PC-3 (cell line): ENCODE results near the gene KLHL15. TPM values are rescaled to one million over a fixed set of nuclear protein-coding genes. Genes with fewer than 3 reads are reported as not detected.
"Not testable (repeated sequence)": the region's sequence is repeated elsewhere in the genome, so short reads cannot be mapped to it uniquely, and the experiment has no call there.

ENCODE experiments used
- ATAC-seq: fragments of 200-7000 bp; cut with Tn5 transposase; 2 replicates; pipeline ENCODE4 v1.9.1; 2020; ENCODE audit warnings: mild to moderate bottlenecking, moderate library complexity
- BruUV-seq: library from RNA; stranded (reverse); fragments of 400-500 nt; replicated peaks from 2 replicates; lab custom pipeline; 2021; lab: Mats Ljungman, UMichigan
- CTCF ChIA-PET: fragments of 300-600 bp; sonication (Branson Sonifier 250); formaldehyde crosslinking; loops from one replicate; lab custom pipeline; 2022; ENCODE audit warnings: antibody characterized with exemption; lab: Charles Lee
- POLR2A ChIA-PET: fragments of 300-600 bp; sonication (Branson Sonifier 250); formaldehyde crosslinking; loops from one replicate; lab custom pipeline; 2022; ENCODE audit warnings: antibody characterized with exemption; ENCODE audit not compliant: unreplicated experiment; lab: Charles Lee
- DNase-seq: peaks from one replicate; pipeline ENCODE4 v3.0.0-alpha.2; 2015
- H2AFZ ChIP-seq: fragments of 300-600 bp; sonication (generic); 2 replicates; pipeline ENCODE4 v1.6.0; 2016; ENCODE audit warnings: antibody characterized with exemption, low read length
- H3F3A ChIP-seq: fragments of 300-600 bp; sonication (generic); one replicate; pipeline ENCODE4 v1.6.0; 2017; ENCODE audit warnings: antibody characterized with exemption, low read length, control low read depth, mild to moderate bottlenecking; ENCODE audit not compliant: unreplicated experiment
- H3K27ac ChIP-seq: fragments of 300-600 bp; sonication (generic); 2 replicates; pipeline ENCODE4 v1.5.1; 2016; ENCODE audit warnings: mild to moderate bottlenecking, low read length
- H3K27me3 ChIP-seq: fragments of 300-600 bp; sonication (generic); 2 replicates; pipeline ENCODE4 v1.6.1; 2016; ENCODE audit warnings: low read length, mixed read lengths
- H3K36me3 ChIP-seq: fragments of 300-600 bp; sonication (generic); 2 replicates; pipeline ENCODE4 v1.6.1; 2016; ENCODE audit warnings: low read depth, mixed run types, low read length, mixed read lengths
- H3K4me1 ChIP-seq: fragments of 300-600 bp; sonication (generic); 2 replicates; pipeline ENCODE4 v1.5.1; 2016; ENCODE audit warnings: low read length; ENCODE audit not compliant: insufficient read depth
- H3K4me2 ChIP-seq: fragments of 300-600 bp; sonication (generic); 2 replicates; pipeline ENCODE4 v1.6.0; 2016; ENCODE audit warnings: low read length
- H3K4me3 ChIP-seq: fragments of 300-600 bp; sonication (generic); 2 replicates; pipeline ENCODE4 v1.5.1; 2016; ENCODE audit warnings: mild to moderate bottlenecking, low read length, mixed read lengths
- H3K79me2 ChIP-seq: fragments of 300-600 bp; sonication (generic); 2 replicates; pipeline ENCODE4 v1.6.1; 2017; ENCODE audit warnings: low read length, mixed read lengths
- H3K9ac ChIP-seq: fragments of 300-600 bp; sonication (generic); 2 replicates; pipeline ENCODE4 v1.6.0; 2016; ENCODE audit warnings: mild to moderate bottlenecking, low read length
- H3K9me2 ChIP-seq: fragments of 300-600 bp; sonication (generic); replicated peaks from 2 replicates; pipeline ENCODE4 v1.6.1; 2016; ENCODE audit warnings: mixed run types, low read length, mixed read lengths
- H3K9me3 ChIP-seq: fragments of 300-600 bp; sonication (generic); 2 replicates; pipeline ENCODE4 v1.6.1; 2016; ENCODE audit warnings: low read length, mixed read lengths
- H4K20me1 ChIP-seq: fragments of 300-600 bp; sonication (generic); 2 replicates; pipeline ENCODE4 v1.6.1; 2016; ENCODE audit warnings: low read length, mixed read lengths
- EZH2 ChIP-seq: fragments of 300-600 bp; sonication (generic); IDR thresholded peaks from one replicate; pipeline ENCODE4 v1.6.1; 2017; ENCODE audit warnings: antibody characterized with exemption, mild to moderate bottlenecking, low read length; ENCODE audit not compliant: unreplicated experiment
- EZH2phosphoT487 ChIP-seq: fragments of 300-600 bp; sonication (generic); IDR thresholded peaks from 2 replicates; pipeline ENCODE4 v1.6.1; 2018; ENCODE audit warnings: mild to moderate bottlenecking, antibody characterized with exemption, low read length, borderline replicate concordance
- intact Hi-C: fragments of 100-400 bp; cut with micrococcal nuclease; formaldehyde crosslinking; loops from 2 replicates; pipeline ENCODE4 v1.9.0; 2023
- total RNA-seq: library from RNA; depleted of rRNA; stranded (reverse); fragments of >200 nt; gene quantifications from 2 replicates; pipeline ENCODE4 v1.2.3, GENCODE V29; 2014
- TF ChIP-seq, protein P1 (sequence below): fragments of 300-600 bp; sonication (generic); conservative IDR thresholded peaks from 2 replicates; pipeline ENCODE4 v1.5.1; 2017; ENCODE audit warnings: antibody characterized with exemption, low read depth, mild to moderate bottlenecking, low read length

Gene KLHL15
- total RNA-seq, 1 experiment from 2014 or later = 8.5 TPM

- intact Hi-C loops, H4K20me1 ChIP-seq, H2AFZ ChIP-seq, H3K4me2 ChIP-seq, H3K79me2 ChIP-seq, CTCF ChIA-PET, H3K27me3 ChIP-seq, ATAC-seq, DNase-seq, POLR2A ChIA-PET, BruUV-seq, H3K4me1 ChIP-seq, H3K36me3 ChIP-seq, H3F3A ChIP-seq, H3K9me2 ChIP-seq, H3K9ac ChIP-seq, H3K4me3 ChIP-seq, H3K9me3 ChIP-seq, H3K27ac ChIP-seq: not testable (repeated sequence)
These were observed 19.1 kb upstream of the KLHL15 start for GRCh38 chrX:24046060-24046459.

- BruUV-seq = no TSS peak
- POLR2A ChIA-PET = no interaction called here
These were observed 10.7 kb upstream of the KLHL15 start for GRCh38 chrX:24037729-24038128.

DNA sequence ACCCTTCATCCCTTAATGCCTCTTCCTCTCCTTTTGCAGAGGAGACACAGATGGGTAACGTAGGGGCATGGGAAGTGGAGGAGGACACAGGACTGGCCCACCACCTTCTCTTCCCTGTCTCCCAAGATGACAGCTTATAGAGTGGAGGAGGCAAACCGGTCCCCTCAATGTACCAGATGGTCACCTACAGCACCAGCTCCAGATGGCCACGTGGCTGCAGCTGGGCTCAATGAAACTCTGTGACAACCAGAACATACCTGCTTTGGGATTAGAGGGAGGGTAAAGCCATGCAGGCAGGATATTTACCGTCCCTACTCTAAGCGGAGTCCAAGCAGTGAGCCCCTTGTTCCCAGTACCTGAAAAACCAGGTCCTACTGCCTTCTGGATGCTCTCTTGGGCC is 7.5 kb upstream of the KLHL15 start:
- Histone ChIP-seq H3K4me2 (no peak overlapping the region), H3K27me3 (no peaks in the 10 kb centered on the region), H3F3A (no peaks in the 10 kb centered on the region), H3K4me1 (no peaks in the 10 kb centered on the region), H3K79me2 (no peaks in the 10 kb centered on the region), H3K36me3 (no peaks in the 10 kb centered on the region), H2AFZ (no peak overlapping the region), H3K4me3 (no peak overlapping the region), H3K27ac (no peak overlapping the region), H3K9me3 (no peaks in the 10 kb centered on the region), H3K9me2 (no peaks in the 10 kb centered on the region), H3K9ac (no peak overlapping the region), H4K20me1 (no peaks in the 10 kb centered on the region)
- intact Hi-C loops = no loop called here
- CTCF ChIA-PET = no interaction called here
- no peak for ATAC-seq
- BruUV-seq = no TSS peak
- TF ChIP-seq, protein P1, sequence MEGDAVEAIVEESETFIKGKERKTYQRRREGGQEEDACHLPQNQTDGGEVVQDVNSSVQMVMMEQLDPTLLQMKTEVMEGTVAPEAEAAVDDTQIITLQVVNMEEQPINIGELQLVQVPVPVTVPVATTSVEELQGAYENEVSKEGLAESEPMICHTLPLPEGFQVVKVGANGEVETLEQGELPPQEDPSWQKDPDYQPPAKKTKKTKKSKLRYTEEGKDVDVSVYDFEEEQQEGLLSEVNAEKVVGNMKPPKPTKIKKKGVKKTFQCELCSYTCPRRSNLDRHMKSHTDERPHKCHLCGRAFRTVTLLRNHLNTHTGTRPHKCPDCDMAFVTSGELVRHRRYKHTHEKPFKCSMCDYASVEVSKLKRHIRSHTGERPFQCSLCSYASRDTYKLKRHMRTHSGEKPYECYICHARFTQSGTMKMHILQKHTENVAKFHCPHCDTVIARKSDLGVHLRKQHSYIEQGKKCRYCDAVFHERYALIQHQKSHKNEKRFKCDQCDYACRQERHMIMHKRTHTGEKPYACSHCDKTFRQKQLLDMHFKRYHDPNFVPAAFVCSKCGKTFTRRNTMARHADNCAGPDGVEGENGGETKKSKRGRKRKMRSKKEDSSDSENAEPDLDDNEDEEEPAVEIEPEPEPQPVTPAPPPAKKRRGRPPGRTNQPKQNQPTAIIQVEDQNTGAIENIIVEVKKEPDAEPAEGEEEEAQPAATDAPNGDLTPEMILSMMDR = no peak
- TF ChIP-seq EZH2 (no peak), EZH2phosphoT487 (no peak)
- POLR2A ChIA-PET = no interaction called here
- DNase-seq = no peak

More at GRCh38 chrX:24037729-24038128, 10.7 kb upstream of the KLHL15 start:
- Histone ChIP-seq H3K79me2 (no peaks in the 10 kb centered on the region), H3F3A (no peaks in the 10 kb centered on the region), H3K9ac (no peak overlapping the region), H3K4me2 (no peak overlapping the region), H3K9me3 (no peaks in the 10 kb centered on the region), H4K20me1 (no peaks in the 10 kb centered on the region), H3K9me2 (no peaks in the 10 kb centered on the region), H3K27me3 (no peaks in the 10 kb centered on the region), H2AFZ (no peak overlapping the region), H3K36me3 (no peaks in the 10 kb centered on the region), H3K4me1 (no peaks in the 10 kb centered on the region), H3K27ac (no peak overlapping the region), H3K4me3 (no peak overlapping the region)
- intact Hi-C loops = no loop called here
- CTCF ChIA-PET = no interaction called here
- DNase-seq (no peak), ATAC-seq (no peak)
- TF ChIP-seq, protein P1 = no peak
- TF ChIP-seq EZH2phosphoT487 (no peak), EZH2 (no peak)
